MM.1S (cell line): Measurements from ENCODE around the gene DGAT2.

Experiments
- DNase-seq: peaks from one replicate; pipeline ENCODE4 v3.0.0-alpha.2; 2015
- H2AFZ ChIP-seq: fragments of 300-600 bp; sonication (generic); 2 replicates; pipeline ENCODE4 v1.6.0; 2016; ENCODE audit warnings: antibody characterized with exemption, low read length
- H3F3A ChIP-seq: fragments of 300-600 bp; sonication (generic); 2 replicates; pipeline ENCODE4 v1.6.1; 2016; ENCODE audit warnings: mild to moderate bottlenecking, antibody characterized with exemption, low read length, moderate library complexity, mixed read lengths; ENCODE audit not compliant: insufficient read depth
- H3K27ac ChIP-seq: fragments of 300-600 bp; sonication (generic); 2 replicates; pipeline ENCODE4 v1.5.1; 2016; ENCODE audit warnings: mild to moderate bottlenecking, low read length
- H3K27me3 ChIP-seq: fragments of 300-600 bp; sonication (generic); replicated peaks from 2 replicates; pipeline ENCODE4 v1.6.0; 2016; ENCODE audit warnings: low read length; ENCODE audit not compliant: insufficient read depth
- H3K36me3 ChIP-seq: fragments of 300-600 bp; sonication (generic); replicated peaks from 2 replicates; pipeline ENCODE4 v1.6.1; 2016; ENCODE audit warnings: mild to moderate bottlenecking, low read length, mixed read lengths; ENCODE audit not compliant: insufficient read depth
- H3K4me1 ChIP-seq: fragments of 300-600 bp; sonication (generic); 2 replicates; pipeline ENCODE4 v1.6.1; 2016; ENCODE audit warnings: low read length, mixed read lengths
- H3K4me2 ChIP-seq: fragments of 300-600 bp; sonication (generic); 2 replicates; pipeline ENCODE4 v1.6.0; 2016; ENCODE audit warnings: low read depth, low read length
- H3K4me3 ChIP-seq: fragments of 300-600 bp; sonication (generic); 2 replicates; pipeline ENCODE4 v1.5.1; 2016; ENCODE audit warnings: low read length, mixed read lengths
- H3K79me2 ChIP-seq: fragments of 300-600 bp; sonication (generic); 2 replicates; pipeline ENCODE4 v1.6.1; 2016; ENCODE audit warnings: mixed run types, low read length, mixed read lengths
- H3K9ac ChIP-seq: fragments of 300-600 bp; sonication (generic); 2 replicates; pipeline ENCODE4 v1.6.1; 2016; ENCODE audit warnings: low read length, mixed read lengths
- H3K9me2 ChIP-seq: fragments of 300-600 bp; sonication (generic); replicated peaks from 2 replicates; pipeline ENCODE4 v1.6.1; 2016; ENCODE audit warnings: mild to moderate bottlenecking, low read length, mixed read lengths; ENCODE audit not compliant: insufficient read depth
- H3K9me3 ChIP-seq: fragments of 300-600 bp; sonication (generic); replicated peaks from 2 replicates; pipeline ENCODE4 v1.6.1; 2016; ENCODE audit warnings: mild to moderate bottlenecking, low read length, mixed read lengths; ENCODE audit not compliant: insufficient read depth
- H4K20me1 ChIP-seq: fragments of 300-600 bp; sonication (generic); 2 replicates; pipeline ENCODE4 v1.6.1; 2016; ENCODE audit warnings: mild to moderate bottlenecking, low read length, moderate library complexity, mixed read lengths; ENCODE audit not compliant: insufficient read depth
- CTCF ChIP-seq: fragments of 300-600 bp; sonication (generic); IDR thresholded peaks from 2 replicates; pipeline ENCODE4 v1.5.1; 2016; ENCODE audit warnings: antibody characterized with exemption, low read length, mixed read lengths
- EZH2 ChIP-seq: fragments of 300-600 bp; sonication (generic); optimal IDR thresholded peaks from 2 replicates; pipeline ENCODE3; 2017; ENCODE audit warnings: low read depth, mild to moderate bottlenecking, antibody characterized with exemption, low read length, mixed read lengths
- EZH2phosphoT487 ChIP-seq: fragments of 300-600 bp; sonication (generic); IDR thresholded peaks from 2 replicates; pipeline ENCODE4 v1.6.1; 2018; ENCODE audit warnings: antibody characterized with exemption, low read length

DGAT2 gene

GRCh38 chr11:75801362-75802020, 32.9 kb downstream of the DGAT2 start:
- Histone ChIP-seq H3K9me3 (no peaks in the 10 kb centered on the region), H4K20me1 (no peaks in the 10 kb centered on the region), H3K9ac (no peak overlapping the region), H2AFZ (no peak overlapping the region), H3K4me2 (no peak overlapping the region; the same call in 1 of the 2 replicates), H3F3A (peaks cover 10% of the 10 kb centered on the region; the same call in 1 of the 2 replicates), H3K79me2 (no peaks in the 10 kb centered on the region), H3K36me3 (no peaks in the 10 kb centered on the region), H3K27ac (peak overlapping the region; percentile 16; the same call in 1 of the 2 replicates), H3K9me2 (no peaks in the 10 kb centered on the region), H3K27me3 (no peaks in the 10 kb centered on the region), H3K4me1 (peaks cover 21% of the 10 kb centered on the region), H3K4me3 (no peak overlapping the region)
- DNase-seq = peak; percentile 52
- TF ChIP-seq EZH2 (no peak), EZH2phosphoT487 (no peak), CTCF (no peak)

- Histone ChIP-seq H3K9me2 (no peaks in the 10 kb centered on the region), H3K9me3 (no peaks in the 10 kb centered on the region), H3K27me3 (no peaks in the 10 kb centered on the region), H3K4me3 (no peak overlapping the region), H3K27ac (peak overlapping the region; percentile 16; the same call in 1 of the 2 replicates), H3F3A (peaks cover 10% of the 10 kb centered on the region; the same call in 1 of the 2 replicates), H2AFZ (no peak overlapping the region), H3K4me2 (no peak overlapping the region; the same call in 1 of the 2 replicates), H3K4me1 (peaks cover 21% of the 10 kb centered on the region), H3K9ac (no peak overlapping the region), H3K79me2 (no peaks in the 10 kb centered on the region), H4K20me1 (no peaks in the 10 kb centered on the region), H3K36me3 (no peaks in the 10 kb centered on the region)
- TF ChIP-seq EZH2 (no peak), CTCF (no peak), EZH2phosphoT487 (no peak)
- no peak for DNase-seq
Measured at GRCh38 chr11:75802021-75802912, 33.7 kb downstream of the DGAT2 start.

- Histone ChIP-seq H3K27me3 (no peaks in the 10 kb centered on the region), H3K4me2 (no peak overlapping the region), H3K4me3 (no peak overlapping the region), H2AFZ (no peak overlapping the region), H3K9ac (no peak overlapping the region), H3K4me1 (peaks cover 21% of the 10 kb centered on the region), H3F3A (peaks cover 10% of the 10 kb centered on the region; the same call in 1 of the 2 replicates), H3K9me2 (no peaks in the 10 kb centered on the region), H3K9me3 (no peaks in the 10 kb centered on the region), H3K36me3 (no peaks in the 10 kb centered on the region), H3K27ac (no peak overlapping the region), H3K79me2 (no peaks in the 10 kb centered on the region), H4K20me1 (no peaks in the 10 kb centered on the region)
- TF ChIP-seq CTCF = peak; percentile 91
- no peak for TF ChIP-seq EZH2
- no peak for TF ChIP-seq EZH2phosphoT487
- DNase-seq = peak; percentile 63
Measured at GRCh38 chr11:75802913-75803820, 34.6 kb downstream of the DGAT2 start.
